ENCODE data around the gene FLT4.

Gene FLT4

DNA sequence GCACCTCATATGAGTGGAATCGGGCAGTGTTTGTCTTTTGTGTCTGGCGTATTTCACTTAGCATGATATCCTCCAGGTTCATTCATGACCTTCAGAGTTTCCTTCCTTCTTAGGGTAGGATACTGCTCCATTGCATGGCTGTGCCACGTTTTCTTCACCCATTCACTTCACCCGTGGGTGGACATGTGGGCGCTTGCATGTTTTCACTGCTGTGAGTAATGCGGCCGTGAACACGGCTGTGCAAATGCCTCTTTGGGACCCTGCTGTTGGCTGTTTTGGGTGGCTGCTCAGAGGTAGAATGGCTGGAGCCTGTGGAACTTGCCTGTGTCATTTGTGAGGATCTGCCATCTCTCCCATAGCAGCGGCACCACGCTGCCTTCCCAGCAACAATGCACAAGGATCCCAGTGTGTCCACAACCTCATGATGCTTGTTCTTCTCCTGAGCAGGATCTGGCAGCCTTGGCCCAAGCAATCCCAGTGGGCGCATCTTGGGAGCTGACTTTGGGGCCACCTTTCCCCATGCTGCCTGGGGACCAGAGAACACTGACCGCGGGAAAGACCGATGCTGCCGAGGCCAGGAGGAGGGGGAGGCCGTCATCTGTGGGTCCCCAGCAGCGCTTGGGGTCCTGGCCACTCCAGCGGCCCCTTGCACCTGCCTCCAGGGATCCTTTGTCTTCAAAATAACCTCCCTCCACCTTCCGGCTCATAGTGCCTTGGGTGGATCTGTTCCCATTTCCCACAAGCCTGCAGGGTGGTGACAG lies 55.8 kb downstream of the FLT4 start:
- no peak for DNase-seq (ENCODE audit: low read depth, low spot score)

DNA sequence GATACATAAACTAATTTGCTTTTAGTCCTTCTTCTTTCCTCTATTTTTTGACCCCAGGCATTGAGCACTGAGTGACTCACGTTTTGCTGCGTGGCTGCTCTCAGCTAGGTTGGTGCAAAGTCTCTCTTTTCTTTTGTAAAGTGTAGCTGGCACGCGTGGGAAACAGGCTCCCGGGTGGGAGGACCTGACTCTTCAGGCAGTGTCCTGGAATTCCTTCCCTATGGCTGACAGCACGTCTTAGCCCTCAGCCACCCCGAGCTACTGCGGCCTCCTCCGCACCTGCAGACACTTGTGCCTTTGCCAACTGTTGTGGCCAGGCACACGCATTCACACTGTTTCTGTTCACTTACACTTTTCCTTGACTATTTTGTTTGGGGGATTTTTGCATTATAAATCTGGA lies 57.2 kb downstream of the FLT4 start:
- no peak for DNase-seq (ENCODE audit: low read depth, low spot score)

DNA sequence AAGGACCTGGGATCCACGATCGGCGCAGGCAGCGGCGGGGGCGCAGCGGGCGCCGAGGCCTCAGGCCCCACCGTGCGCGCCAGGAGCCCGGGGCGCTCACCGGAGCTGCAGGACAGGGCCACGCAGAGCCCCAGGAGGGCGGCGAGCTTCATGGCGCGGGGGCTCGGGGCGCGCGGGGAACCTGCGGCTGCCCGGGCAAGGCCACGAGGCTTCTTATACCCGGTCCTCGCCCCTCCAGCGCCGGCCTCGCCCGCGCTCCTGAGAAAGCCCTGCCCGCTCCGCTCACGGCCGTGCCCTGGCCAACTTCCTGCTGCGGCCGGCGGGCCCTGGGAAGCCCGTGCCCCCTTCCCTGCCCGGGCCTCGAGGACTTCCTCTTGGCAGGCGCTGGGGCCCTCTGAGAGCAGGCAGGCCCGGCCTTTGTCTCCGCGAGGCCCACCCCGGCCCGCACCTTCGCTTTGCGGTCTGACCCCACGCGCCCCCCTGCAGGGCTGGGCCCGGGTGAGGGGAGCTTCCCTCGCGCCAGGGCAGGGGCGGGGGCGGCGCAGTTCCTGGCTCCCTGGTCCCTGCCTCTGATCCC lies 58.0 kb downstream of the FLT4 start, which contains the start of gene SCGB3A1:
Gene SCGB3A1, minus strand, starts transcription at position 189 of the 577 bp plus-strand sequence. Its CDS starts 37 bp downstream, at position 152.
- no peak for DNase-seq (ENCODE audit: low read depth, low spot score)

DNA sequence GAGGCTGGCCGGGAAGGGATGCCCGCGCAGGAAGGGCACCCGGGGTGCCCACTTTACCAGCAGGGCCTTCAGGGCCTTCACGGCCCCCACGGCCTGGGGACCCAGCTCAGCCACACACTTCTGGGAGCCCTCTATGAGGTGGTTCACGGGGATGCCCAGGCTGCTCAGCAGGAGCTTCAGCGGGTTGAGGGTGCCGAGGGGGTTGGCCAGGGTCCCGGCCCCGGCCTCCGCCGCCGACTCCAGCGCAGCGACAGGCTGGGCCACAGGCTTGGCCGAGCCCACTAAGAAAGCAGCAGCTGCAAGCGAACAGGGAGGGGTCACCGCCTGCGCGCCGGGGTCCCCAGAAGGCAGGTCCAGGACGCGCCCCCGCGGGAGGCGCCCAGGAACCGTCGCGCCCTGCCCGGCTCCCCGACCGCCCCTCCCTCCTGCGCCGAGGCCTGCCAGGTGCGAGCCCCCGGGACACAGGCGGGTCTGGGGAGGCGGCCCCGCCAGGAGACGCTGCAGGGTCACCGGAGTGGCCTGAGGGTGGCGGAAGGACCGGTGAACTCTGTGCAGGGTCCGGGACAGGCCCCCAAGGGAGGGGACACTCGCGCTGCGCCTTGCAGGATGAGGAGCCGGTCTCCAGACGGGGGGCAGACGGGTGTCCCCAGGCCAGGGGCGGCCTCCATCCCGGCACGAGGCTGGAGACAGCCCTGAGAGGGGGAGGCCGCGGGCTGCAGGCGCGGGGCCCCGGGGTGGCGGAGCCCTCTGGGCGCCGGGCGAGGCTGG lies 58.7 kb downstream of the FLT4 start:
- no peak for DNase-seq (ENCODE audit: low read depth, low spot score)

DNA sequence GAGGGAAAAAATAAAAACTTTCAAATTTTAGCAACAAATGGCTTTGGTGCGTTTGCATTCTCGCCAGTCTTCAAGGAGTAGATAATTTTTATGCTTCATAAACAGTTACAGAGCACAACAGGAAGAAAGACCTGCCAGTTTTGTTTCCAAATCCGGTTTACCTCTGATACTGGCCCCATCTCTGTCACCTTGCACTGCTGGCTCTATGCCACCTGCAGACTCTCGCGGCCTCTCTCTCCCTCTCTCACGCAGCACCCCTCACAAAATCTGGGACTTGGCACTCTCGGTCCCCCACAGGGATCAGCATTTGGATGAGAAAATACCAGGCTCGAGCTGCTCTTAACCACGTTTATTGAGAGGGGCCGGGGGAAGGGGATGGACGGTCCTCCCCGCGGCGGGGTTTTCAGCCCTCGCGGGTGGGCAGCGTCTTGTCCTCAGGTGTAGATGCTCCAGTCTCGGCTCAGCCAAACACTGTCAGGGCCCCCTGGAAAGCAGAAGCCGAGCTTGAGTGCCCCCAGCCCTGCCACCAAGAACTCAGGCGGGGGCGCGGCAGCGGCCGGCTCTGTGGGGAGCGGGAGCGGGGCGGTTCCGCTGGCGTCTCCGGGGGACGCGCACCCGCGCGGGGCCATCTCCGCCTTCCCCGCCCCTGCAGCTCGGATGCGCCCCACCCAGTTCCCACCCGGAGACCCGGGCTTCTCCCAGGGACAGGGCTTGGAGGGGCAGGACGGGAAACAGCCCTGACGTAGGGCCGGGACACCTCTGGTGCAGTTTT lies 59.4 kb downstream of the FLT4 start:
- DNase-seq (ENCODE audit: low read depth, low spot score), result no peak

DNA sequence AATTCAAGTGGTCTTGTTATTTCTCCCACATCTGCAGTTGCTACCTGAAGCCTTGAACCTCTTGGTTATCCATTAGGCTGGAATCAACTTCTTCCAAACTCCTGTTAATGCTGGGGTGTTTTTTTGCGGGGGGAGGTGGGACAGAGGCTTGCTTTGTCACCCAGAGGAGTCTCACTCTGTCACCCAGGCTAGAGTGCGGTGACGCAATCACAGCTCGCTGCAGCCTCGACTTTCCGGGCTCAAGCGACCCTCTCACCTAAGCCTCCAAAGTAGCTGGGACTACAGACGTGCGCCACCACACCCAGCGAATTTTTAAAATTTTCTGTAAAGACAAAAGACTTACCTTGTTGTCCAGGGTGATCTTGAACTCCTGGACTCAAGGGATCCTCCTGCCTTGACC lies 62.5 kb downstream of the FLT4 start:
- DNase-seq (ENCODE audit: low read depth, low spot score), result no peak

DNA sequence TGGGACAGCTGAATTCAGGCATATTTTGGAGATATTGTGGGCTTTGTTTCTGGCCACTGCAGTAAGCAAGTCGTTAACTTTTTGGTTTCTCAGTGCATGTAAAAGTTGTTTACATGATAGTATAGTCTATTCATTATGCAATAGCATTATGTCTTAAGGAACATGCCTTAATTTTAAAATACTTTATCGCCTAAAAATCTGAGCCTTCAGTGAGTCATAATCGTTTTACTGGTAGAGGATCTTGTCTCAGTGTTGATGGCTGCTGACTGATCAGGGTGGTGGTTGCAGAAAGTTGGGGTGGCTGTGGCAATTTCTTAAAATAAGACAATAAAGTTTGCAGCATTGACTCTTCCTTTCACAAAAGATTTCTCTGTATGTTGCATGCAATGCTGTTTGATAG lies 63.2 kb downstream of the FLT4 start:
- no peak for DNase-seq (ENCODE audit: low read depth, low spot score)

DNA sequence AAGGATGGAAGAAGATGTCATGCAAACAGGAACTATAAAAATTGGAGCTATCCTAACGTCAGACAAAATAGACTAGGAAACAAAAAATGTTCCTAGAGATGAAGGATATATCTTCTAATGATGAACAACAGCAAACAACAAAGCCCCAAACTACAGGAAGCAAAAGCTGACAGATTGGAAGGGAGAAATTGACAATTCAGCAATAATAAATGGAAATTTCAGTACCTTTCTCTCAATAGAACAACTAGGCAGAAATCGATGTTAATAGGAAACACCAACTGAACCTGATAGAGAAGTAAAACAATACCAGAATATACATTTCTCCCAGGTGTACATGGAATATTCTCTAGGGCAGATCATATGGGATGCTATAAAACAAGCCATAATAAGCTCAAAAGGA lies 65.7 kb downstream of the FLT4 start:
- no peak for DNase-seq (ENCODE audit: low read depth, low spot score)

DNA sequence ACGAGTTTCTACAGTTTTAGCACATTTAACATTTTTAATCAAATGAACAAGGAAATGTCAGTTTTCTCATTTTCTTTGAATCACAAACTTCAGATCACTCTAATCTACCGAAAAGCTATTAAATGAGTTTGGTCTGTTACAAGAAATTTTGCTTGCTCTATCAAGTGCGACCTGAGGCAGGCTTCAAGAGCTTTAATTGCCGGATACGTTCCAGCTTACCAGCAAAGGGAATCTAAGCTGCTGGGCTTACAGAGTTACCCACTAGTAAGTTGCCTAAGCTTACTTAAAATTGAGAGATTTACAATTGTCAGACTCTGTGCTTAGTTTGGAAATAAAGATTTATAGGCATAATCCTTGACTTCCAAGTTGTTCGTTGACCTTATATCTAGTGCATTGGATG lies 68.7 kb downstream of the FLT4 start:
- DNase-seq (ENCODE audit: low read depth, low spot score), result no peak

DNA sequence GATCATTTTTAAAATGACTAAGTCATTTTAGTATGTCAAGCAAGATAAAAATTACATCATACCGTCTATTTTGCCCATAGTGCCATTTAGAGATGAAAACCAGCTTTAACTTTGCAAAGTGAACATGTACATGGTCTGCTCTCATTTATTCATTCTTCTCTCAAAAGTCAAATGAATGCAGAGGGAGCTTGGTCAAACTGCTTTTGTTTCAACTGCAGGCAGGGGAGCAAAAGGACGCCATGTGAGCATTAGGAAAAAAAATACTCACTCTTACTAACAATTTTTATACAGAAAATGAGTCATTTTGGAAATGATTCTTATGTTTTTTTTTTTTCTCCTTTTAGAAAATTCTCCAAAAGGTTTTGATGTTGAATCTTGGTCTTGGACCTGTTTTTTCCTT lies 73.8 kb downstream of the FLT4 start:
- DNase-seq (ENCODE audit: low read depth, low spot score), result no peak

DNA sequence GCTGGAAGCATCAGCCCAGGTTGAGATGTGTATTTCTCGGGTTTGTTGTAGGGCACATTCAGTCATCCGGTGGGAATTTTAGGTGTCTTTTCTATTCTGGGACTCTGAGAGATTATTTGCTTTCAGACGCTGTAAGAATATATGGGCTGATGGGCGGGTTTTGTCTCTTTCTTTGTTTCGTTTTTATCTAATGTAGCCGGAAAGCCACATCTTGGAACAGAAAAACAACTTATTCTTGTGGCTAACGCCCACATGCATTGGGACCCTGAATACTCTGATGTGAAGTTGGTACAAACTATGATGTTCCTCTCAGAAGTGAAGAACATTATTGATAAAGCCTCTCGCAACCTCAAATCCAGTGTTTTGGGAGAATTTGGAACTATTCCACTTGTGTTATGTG lies 80.5 kb downstream of the FLT4 start:
- DNase-seq (ENCODE audit: low read depth, low spot score), result no peak

DNA sequence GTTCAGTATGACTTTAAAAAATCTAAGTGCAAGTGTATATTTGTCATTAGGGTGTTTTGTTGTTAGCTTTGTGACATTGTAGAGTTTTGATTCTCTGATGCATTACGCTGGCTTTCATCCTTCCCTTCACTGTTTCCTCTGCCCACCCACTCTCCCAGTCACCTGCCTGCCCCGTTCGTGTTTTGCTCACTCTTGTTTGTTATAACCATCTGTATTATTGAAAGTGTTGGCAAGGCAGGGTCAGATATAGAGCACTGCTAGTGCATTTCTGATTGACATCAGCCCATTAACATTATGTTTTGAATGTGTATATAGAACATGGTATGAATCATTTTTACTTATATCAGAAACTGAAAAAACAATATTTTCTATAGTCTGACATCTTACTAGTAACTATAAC lies 85.4 kb downstream of the FLT4 start:
- no peak for DNase-seq (ENCODE audit: low read depth, low spot score)

DNA sequence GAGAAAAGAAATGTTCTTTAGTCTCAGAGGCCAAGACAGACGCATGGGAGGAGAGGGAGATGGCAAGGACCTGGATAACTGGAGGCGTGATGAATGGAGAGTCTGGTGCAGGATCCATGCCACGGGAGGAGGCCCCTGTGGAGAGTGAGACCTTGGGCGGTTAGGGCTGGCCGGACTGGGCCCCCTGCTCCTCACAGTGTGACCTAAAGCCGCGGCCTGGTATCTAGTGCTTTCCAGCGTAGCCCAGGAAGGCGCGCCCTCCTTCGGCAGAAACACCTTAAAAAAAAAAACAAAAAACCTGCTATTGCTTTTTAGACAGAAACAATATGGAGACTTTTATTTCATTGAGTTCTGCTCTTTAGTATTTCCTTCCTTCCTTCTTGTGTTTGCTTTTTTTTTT lies 91.2 kb downstream of the FLT4 start:
- no peak for DNase-seq (ENCODE audit: low read depth, low spot score)

DNA sequence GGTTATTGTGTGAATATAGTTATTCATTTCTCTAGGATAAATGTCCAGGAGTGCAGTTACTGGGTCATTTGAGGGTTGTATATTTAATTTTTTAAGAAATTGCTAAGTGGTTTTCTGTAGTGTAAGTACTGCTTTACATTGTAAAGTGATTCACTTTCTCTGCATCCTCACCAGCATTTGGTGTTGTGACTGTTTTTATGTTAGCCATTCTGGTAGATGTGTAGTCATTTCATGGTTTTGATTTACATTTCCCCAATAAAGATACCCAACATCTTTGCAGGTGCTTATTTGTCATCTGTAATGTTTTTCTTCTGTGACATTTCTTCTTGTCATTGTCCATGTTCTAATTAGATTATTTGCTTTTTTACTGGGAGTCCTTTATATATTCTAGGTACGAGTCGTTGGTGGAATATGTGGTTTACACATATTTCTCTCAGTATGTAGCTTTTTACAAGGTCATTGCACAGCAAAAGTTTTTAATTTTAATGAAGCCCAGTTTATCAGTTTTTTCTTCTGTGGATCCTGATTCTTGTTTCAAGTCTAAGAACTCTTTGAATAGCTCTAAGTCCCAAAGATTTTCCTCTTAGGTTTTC lies 92.1 kb downstream of the FLT4 start:
- no peak for DNase-seq (ENCODE audit: low read depth, low spot score)

DNA sequence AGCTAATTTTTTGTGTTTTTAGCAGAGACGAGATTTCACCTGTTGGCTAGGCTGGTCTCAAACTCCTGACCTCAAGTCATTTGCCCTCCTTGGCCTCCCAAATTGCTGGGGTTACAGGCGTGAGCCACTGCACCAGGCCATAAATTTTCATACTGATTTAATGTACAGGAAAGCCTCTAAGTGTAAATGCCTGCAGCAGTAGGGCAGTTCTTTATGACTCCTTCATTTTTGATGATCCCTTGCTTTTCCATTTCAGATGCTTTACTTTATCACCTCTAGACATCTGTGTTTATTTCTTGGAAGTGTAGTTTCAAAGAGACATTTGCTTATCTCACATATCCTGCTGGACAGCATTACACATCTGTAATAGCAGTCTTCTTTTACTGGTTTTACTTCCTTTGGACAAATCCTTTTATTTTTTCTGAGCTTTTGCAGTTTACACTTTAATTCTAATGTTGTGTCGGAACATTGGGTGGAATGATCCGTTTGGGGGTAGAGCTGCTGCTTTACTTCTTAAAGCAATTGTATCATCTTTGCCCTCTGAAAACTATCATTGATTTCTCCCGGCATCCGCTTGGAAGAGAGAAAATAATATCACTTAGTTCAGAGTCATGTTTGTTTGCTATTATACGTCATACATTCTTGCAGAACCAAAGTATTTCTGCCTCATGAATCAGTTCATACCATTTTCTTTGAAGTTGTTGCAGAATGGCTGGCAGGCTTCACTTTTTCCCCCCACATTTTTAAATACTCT lies 94.1 kb downstream of the FLT4 start:
- no peak for DNase-seq (ENCODE audit: low read depth, low spot score)

DNA sequence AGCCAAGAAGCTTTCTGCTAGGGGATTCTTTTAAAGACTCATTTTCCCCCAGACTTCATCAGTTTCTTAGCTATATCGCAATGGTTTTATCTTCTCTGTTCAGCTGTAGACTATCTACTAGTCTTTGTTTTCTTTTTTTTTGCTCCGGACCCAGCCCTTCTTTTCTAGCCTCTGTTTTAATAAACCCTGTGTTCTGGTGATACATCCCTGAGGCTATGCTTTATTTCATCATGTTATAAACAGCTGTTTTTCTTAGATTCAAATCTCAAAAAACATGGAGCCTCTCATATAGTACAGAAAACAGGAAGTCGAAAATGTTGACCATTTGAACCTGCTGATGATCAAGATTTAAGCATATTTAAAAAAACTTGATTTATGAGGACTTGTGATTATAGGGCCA lies 95.9 kb downstream of the FLT4 start:
- no peak for DNase-seq (ENCODE audit: low read depth, low spot score)
